Measurements from ENCODE around the gene TSKU.
"Not testable (repeated sequence)": the region's sequence is repeated elsewhere in the genome, so short reads cannot be mapped to it uniquely, and the experiment has no call there.

Gene TSKU

DNA sequence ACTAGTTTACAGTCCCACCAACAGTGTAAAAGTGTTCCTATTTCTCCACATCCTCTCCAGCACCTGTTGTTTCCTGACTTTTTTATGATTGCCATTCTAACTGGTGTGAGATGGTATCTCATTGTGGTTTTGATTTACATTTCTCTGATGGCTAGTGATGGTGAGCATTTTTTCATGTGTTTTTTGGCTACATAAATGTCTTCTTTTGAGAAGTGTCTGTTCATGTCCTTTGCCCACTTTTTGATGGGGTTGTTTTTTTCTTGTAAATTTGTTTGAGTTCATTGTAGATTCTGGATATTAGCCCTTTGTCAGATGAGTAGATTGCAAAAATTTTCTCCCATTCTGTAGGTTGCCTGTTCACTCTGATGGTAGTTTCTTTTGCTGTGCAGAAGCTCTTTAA lies 43.8 kb downstream of the TSKU start:
- not testable (repeated sequence) for DNase-seq

DNA sequence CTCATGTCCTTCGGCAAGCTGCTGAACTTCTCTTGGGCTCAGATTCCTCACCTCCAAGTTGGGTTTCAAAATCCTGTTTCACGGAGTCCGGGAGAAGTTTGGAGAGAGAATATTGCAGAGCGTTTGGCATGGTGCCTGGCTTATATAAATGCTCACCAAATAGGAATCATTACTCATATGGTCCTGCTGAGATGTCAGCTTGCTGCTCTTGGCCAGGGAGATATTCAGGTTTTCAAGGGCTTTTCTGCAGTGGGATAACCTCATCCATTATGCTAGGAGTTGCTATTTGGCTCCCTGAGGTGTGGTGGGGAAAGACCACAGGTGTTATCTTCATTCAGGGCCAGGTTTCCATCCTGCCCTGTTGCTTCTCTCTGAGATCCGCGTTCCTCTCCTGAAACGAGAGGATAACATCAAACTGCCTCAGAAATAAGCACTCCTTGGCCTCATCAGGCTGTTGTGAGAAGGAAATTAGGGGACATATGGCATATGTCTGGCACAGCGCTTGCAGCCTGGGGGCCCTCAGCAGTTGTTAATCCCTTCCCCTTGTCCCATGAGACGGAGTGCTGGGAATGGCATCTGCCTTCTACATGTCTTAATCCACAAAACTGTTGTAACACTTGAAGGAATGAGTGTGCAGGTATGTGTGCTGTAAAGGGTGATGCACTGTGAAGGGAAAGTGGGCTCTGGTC lies 47.6 kb downstream of the TSKU start:
- no peak for DNase-seq

DNA sequence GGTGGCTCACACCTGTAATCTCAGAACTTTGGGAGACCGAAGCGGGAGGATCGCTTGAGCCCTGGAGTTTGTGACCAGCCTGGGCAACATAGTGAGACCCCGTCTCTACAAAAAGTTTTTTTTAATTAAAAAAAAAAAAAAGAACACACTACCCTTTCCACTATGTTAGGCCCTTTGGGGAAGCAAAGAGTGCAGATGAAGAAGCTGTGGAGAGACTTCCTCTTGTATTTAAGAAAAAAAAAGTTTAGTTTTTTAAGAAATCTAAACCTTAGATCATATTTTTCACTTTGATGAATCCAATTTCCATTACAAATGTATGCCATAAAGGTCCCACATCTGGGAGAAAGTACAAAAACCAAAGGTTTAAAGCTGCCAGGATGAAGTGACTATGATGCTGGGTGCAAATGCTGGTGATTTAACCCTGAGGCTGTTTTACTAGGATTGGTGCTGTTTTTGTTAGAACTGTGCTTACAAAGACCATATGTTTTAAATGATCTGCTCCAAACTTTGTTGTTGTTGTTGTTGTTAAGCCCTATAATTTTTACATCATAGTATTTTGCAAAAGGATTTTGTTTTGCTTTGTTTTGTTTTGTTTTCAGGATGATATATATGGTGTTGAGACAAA lies 48.6 kb downstream of the TSKU start:
- DNase-seq = no peak

DNA sequence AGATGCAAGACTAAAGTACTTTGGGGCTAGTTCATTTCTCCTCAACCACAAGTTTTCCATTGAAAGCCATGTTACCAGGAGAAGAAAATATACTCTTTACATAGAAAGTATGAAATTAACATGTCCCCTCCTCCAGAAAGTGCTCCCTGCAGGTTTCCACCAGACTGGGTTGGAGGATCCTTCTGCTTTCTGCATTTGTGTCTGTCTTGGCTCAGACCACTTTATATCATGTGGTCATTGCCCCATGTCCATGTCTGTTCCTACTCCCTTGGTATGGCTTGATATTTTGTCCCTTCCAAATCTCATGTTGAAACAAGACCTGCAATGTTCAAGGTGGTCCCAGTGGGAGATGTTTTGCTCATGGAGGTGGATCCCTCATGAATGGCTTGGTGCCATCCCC lies 49.2 kb downstream of the TSKU start:
- no peak for DNase-seq

DNA sequence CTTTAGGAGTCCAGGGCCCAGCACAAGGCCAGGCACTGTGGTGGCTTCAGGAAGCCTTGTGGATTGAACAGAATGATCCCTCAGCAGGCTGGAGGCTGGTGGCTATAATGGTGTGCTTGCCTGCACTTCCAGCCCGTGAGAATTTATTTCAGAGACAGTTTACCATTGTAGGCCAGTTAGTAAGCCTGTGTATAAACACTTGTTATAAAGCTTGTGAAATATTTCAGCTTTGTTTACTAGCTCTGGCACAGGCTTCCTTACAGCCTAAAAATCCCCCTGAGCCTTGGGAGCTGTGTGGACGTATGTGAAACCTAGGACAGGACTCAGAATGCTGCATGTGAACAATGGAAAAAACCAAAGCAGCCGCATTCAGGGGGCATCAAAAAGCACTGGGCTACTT lies 51.0 kb downstream of the TSKU start:
- DNase-seq = no peak

DNA sequence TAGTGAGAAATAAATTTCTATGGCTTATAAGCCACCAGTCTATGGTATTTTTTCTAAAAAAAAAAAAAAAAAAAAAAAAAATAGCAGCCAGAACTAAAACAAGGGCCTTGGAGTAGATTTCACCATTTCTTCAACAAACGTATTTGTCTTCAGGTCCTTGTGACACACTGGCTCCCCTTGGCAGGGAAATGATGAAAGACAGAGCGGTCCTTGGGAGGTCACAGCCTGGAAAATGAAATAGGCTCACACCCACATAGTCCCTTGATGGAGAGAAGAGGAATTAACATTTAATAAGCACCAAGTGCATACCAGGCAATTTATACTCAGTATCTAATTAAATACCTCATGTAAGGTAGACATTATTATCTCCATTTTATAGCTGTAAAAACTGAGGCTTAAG lies 51.9 kb downstream of the TSKU start:
- no peak for DNase-seq

DNA sequence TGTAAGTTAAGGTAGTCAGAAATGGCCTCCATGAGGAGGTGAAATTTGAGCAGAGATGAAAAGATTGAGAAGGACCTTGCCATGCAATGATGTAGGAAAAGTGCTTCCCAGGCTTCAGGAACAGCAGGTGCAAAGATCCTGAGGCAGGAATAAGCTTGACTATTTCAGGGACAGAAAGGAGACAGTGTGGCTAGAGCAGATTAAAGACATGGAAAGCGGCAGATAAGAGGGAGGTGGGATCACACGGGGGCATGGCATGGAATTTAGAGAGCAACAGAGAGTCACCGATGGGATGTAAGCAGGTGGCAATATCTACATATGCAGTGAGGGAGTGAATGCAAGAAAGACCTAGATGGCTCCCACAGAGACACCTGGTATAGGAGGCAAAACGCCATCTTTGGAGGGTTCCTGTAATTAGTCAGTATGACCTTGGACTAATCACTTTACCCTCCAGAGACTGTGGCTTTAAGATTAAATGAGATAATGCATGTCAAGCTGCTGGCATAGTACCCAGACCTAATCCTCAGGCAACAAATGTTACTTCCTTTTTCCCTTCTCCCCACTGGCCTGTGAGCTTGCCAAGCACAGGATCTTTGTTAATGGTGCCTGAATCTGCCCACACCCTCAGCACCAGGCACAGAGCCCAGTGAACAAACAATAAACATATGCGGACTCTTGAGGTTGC lies 52.9 kb downstream of the TSKU start:
- DNase-seq = no peak

DNA sequence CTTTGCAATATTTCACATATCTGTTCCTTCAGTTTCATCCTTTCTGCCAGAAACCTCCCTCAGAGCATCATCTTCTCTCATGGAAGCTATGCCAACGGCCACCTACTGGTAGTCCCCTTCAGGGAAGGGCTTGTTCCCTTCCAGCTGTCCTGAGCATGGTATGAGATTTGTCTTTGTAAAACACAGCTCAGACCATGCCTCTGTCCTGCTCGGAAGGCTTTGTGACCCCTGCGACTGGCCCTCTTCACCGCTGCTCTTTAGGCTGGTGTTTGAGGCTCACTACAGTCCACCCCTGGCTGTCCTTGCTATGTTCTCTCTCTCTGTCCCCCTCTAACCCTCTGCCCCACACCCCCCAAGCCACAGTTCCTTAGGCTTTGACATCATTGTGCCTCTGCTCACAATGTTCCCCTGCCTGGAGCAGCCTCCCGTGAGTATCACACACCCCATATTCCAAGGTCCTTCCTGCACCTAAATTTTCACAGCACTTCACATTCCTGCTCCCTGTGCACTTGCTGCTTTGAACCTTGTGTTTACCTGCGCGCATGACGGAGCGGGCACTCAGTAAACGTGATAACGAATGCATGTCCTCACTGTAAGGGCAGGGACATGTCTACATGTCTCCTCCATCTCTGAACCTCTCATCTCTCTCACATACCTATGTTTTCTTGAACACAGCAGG lies 53.6 kb downstream of the TSKU start:
- DNase-seq = no peak

DNA sequence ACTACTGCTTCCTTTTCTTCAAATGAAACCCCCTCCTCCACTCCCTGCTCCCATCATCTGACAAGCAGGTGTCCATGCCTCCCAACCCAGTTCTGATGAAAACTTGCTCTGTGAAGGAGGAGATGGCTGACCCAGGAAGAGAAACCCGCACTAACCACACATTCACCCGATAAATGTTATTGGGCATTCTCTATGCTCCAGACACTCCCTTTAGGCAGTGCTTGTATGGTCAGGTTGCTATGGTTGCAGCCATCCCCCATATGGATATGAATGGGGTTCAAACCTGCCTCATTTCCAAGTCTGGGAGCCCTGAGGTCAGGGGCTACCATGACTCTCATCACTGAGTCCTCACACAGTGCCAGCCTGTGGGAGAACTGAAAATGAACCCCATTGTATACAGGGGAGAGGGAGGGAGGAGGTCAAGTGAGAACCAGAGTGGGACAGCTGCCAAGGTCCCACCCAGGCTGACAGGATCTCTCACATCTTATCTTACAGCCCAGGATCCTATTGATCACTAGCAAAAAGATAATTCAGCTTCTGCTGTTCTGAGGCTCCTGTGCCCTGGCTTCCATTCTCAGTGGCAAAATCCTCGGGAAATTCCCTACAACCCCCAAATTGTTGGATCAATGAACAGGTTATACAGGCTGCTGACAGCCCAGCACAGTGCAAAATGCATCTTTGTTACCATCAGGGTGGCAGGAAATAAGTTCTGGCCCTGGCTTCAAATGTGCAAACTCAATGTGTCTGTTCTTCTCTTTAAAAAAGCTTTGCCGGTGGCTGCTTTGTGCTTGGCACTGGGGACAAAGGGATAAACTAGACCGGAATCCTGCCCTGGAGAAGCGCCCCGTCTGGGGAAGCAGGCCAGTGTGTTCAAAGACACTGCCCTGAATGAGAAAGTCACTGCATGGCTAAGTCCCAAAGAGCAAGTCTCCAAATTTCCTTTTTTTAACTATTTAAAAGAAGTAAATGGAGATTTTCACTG lies 54.8 kb downstream of the TSKU start:
- DNase-seq = no peak

DNA sequence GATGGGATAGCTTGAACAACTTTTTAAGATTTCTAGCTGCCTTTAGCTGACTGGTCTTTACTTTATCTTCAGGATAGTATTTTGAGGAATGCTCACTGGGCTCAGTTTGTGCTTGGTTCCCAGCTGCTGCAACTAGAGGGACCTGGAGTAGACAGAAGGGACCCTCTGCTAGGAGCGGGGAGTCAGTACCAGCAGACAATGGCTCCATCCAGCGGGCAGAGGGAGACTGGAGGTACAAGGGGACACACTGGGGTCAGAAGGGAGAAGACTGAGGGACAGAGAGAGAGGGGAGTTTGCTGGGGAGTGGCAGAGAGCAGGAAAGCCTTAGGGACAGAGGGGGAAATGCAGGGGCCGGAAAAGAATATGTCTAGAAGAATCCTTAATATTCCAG lies 55.5 kb downstream of the TSKU start:
- DNase-seq = no peak

DNA sequence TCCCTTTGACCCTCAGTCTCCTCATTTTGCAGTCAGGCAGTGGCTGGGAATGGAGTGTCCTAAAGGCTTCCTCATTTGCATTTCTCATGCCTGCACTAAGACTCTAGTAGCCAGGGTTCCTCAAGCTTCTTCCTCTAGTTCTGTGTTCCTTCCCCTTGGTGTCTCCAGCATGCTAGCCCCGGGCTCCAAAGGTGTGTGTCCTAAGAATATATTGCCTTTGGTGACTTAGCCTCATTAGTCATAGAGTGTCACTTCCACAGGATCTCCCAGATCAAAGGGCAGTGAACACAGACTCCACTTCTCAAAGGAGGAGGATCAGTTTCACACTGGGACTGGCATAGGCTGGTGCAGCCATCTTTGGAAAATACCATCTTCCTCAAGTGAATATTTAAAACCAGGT lies 56.2 kb downstream of the TSKU start:
- no peak for DNase-seq

DNA sequence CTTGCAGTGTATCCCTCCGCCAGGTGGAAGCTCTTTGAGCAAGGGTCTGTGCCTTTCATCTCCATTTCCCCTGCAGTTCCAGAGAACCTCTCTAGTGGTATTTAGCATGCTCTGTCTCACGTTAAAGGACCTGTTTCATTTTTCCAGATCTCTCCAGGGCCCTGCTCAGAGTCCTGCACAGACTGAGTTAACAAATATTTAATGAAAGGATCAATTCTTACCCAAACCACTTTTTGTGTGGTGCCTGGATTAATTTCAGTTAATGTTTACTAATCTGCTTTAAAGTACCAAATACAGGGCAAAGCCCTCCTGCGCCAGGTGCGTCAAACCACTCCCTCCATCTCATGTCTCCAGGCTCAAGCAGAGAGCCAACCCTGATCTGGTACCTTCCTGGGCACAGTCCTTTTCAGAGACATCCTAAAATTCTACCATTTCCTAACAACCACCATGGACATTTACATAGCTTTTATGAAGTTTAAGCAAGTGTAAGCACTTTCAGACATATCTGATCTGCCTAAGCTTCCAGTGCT lies 58.8 kb downstream of the TSKU start:
- no peak for DNase-seq

DNA sequence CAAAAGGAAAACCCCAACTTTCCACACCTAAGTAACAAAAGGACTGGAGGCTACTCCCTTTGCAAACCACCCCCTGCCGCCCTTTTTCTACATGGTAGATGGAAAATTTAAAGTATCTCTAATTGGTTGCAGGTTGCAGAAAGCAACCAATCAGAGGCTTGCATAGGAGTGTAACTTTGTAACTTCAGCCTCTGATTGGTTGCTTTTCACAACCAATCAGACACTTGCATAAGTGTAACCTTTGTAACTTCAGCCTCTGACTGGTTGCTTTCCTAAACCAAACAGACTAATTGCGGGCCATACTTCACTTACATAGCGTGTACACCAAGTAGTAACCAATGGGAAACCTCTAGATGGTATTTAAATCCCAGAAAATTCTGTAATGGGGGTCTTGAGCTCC lies 60.8 kb downstream of the TSKU start:
- no peak for DNase-seq

DNA sequence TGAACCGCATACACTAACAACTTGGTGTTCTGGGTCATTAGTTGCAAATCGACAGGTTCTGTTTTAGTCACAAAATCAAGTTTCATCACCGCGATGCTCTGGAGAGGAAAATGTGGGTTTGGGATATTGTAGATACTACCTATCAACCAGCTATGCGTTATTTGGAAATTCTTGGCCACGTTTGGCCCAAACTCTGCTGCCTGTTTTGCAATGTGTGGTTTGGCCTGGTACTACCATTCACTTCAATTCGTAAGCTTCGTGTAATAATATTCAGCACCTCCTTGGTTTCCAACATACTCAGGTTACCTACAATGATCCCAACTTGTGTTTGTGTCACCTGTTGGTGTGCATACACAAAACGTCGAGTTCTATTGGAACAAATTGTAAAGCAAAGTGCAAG lies 61.4 kb downstream of the TSKU start:
- no peak for DNase-seq

DNA sequence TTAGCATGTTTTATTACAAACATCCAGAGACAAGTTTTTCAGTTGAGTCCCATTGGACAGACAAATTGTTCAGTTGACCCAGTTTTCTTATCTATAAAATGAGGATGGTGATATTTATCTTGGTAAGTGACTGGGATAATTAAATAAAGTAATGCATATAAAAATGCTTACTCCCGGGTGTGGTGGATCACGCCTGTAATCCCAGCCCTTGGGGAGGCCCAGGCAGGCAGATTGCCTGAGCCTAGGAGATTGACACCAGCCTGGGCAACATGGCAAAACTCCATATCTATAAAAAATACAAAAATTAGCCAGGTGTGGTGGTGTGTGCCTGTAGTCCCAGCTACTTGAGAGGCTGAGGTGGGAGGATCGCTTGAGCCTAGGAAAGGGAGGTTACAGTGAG lies 61.9 kb downstream of the TSKU start:
- no peak for DNase-seq

DNA sequence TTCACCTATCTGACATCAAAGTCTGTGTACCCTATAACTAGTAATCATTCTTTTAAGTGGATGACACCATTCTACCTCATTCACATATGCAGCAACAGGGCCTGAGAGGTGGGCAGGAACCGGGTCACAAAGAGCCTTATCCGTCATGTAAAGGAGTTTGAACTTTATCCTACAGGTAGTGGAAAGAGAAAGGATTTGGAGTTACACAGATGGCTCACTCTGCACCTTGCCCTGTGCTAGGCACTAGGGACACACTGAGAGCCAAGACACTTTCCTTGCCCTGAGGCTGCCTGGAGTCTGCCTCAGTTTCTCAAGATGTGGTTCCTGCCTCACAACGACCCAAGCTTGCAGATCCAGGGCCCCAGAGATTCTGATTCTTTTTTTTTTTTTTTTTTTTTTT lies 63.3 kb downstream of the TSKU start:
- DNase-seq = no peak
